ENCODE results near the gene PPM1J. TPM values are rescaled to one million over a fixed set of nuclear protein-coding genes. Genes with fewer than 3 reads are reported as not detected.

PPM1J gene
- total RNA-seq, 1 donor, result 1.1 TPM

GRCh38 chr1:112710586-112710985 is 4.5 kb downstream of the PPM1J start:
- TF ChIP-seq CTCF (IDR thresholded peaks at IDR 0.05; ENCODE audit: extremely low read depth, low read depth, low read length), result no peak
- no peaks in the 10 kb centered on the region for H3K9me3 ChIP-seq (ENCODE audit: low read depth, low read length)

GRCh38 chr1:112710159-112710558 is 5.0 kb downstream of the PPM1J start:
- H3K27ac ChIP-seq (ENCODE audit: low read depth, low read length), result no peak overlapping the region
- H3K4me1 ChIP-seq (ENCODE audit: insufficient read depth, low read length), result peaks cover 13% of the 10 kb centered on the region
- no peak for TF ChIP-seq CTCF (IDR thresholded peaks at IDR 0.05; ENCODE audit: extremely low read depth, low read depth, low read length)
- H2AFZ ChIP-seq (ENCODE audit: low read length), result no peak overlapping the region
- peaks cover 12% of the 10 kb centered on the region for H4K20me1 ChIP-seq (ENCODE audit: insufficient read depth, low read length)
- no peaks in the 10 kb centered on the region for H3K27me3 ChIP-seq (ENCODE audit: insufficient read depth, low read length)
- H3K79me2 ChIP-seq (ENCODE audit: insufficient read depth, low read length), result peaks cover 23% of the 10 kb centered on the region
- no peak overlapping the region for H3K4me3 ChIP-seq (ENCODE audit: insufficient read depth, low read length)
- H3K36me3 ChIP-seq (ENCODE audit: insufficient read depth, low read length), result no peaks in the 10 kb centered on the region
- peak; percentile 68 for DNase-seq (ENCODE audit: insufficient read length, low spot score, missing footprints)
- H3K4me2 ChIP-seq (ENCODE audit: insufficient read depth, low read length), result no peak overlapping the region
- H3K9me3 ChIP-seq (ENCODE audit: low read depth, low read length), result no peaks in the 10 kb centered on the region

More at GRCh38 chr1:112710586-112710985, 4.5 kb downstream of the PPM1J start:
- Histone ChIP-seq H3K36me3 (ENCODE audit: insufficient read depth, low read length) (no peaks in the 10 kb centered on the region), H3K27ac (ENCODE audit: low read depth, low read length) (no peak overlapping the region), H3K4me2 (ENCODE audit: insufficient read depth, low read length) (no peak overlapping the region), H3K4me3 (ENCODE audit: insufficient read depth, low read length) (no peak overlapping the region), H4K20me1 (ENCODE audit: insufficient read depth, low read length) (peaks cover 11% of the 10 kb centered on the region), H3K4me1 (ENCODE audit: insufficient read depth, low read length) (peaks cover 11% of the 10 kb centered on the region), H3K27me3 (ENCODE audit: insufficient read depth, low read length) (no peaks in the 10 kb centered on the region), H3K79me2 (ENCODE audit: insufficient read depth, low read length) (peaks cover 19% of the 10 kb centered on the region), H2AFZ (ENCODE audit: low read length) (no peak overlapping the region)
- peak; percentile 1 for DNase-seq (ENCODE audit: insufficient read length, low spot score, missing footprints)

DNA sequence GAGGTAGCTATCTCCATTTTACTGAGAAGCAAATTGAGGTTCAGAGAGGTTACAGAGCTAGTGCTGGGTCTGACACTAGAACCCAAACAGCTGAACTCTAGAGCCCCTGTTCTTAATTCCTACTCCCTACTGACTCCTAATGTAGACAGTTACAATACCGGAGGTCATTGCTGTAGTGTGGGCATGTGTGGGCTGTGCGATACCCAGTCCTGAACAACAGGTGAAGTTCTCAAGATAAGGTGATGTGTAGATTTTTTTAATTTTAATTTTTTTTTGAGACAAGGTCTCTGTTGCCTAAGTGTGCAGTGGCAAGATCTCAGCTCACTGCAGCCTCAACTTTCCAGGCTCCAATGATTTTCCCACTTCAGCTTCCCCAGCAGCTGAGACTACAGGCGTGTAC is 6.6 kb downstream of the PPM1J start:
- Histone ChIP-seq H3K36me3 (ENCODE audit: insufficient read depth, low read length) (peaks cover 9% of the 10 kb centered on the region), H4K20me1 (ENCODE audit: insufficient read depth, low read length) (peaks cover 26% of the 10 kb centered on the region), H3K27ac (ENCODE audit: low read depth, low read length) (no peak overlapping the region), H3K4me3 (ENCODE audit: insufficient read depth, low read length) (no peak overlapping the region), H3K79me2 (ENCODE audit: insufficient read depth, low read length) (peaks cover 40% of the 10 kb centered on the region), H2AFZ (ENCODE audit: low read length) (no peak overlapping the region), H3K9me3 (ENCODE audit: low read depth, low read length) (no peaks in the 10 kb centered on the region), H3K4me2 (ENCODE audit: insufficient read depth, low read length) (no peak overlapping the region), H3K4me1 (ENCODE audit: insufficient read depth, low read length) (peaks cover 30% of the 10 kb centered on the region), H3K27me3 (ENCODE audit: insufficient read depth, low read length) (no peaks in the 10 kb centered on the region)
- DNase-seq (ENCODE audit: insufficient read length, low spot score, missing footprints), result peak; percentile 18
- no peak for TF ChIP-seq CTCF (IDR thresholded peaks at IDR 0.05; ENCODE audit: extremely low read depth, low read depth, low read length)

- no peak for TF ChIP-seq CTCF (IDR thresholded peaks at IDR 0.05; ENCODE audit: extremely low read depth, low read depth, low read length)
- Histone ChIP-seq H2AFZ (ENCODE audit: low read length) (no peak overlapping the region), H3K27ac (ENCODE audit: low read depth, low read length) (no peak overlapping the region), H3K4me3 (ENCODE audit: insufficient read depth, low read length) (peak overlapping the region; percentile 93), H3K79me2 (ENCODE audit: insufficient read depth, low read length) (peaks cover 44% of the 10 kb centered on the region), H4K20me1 (ENCODE audit: insufficient read depth, low read length) (peaks cover 30% of the 10 kb centered on the region), H3K36me3 (ENCODE audit: insufficient read depth, low read length) (peaks cover 14% of the 10 kb centered on the region), H3K4me1 (ENCODE audit: insufficient read depth, low read length) (peaks cover 33% of the 10 kb centered on the region), H3K27me3 (ENCODE audit: insufficient read depth, low read length) (no peaks in the 10 kb centered on the region), H3K9me3 (ENCODE audit: low read depth, low read length) (no peaks in the 10 kb centered on the region), H3K4me2 (ENCODE audit: insufficient read depth, low read length) (peak overlapping the region; percentile 96)
- peak; percentile 58 for DNase-seq (ENCODE audit: insufficient read length, low spot score, missing footprints)
Observed at GRCh38 chr1:112708002-112708448, 7.1 kb downstream of the PPM1J start.
